Measurements from ENCODE around the gene ALPG. TPM values are rescaled to one million over a fixed set of nuclear protein-coding genes. Genes with fewer than 3 reads are reported as not detected.
A peak's percentile ranks its signal among the peaks of the same experiment; 100 is the strongest.

Gene ALPG
- total RNA-seq, 3 donors from 2014 or later (not counting 1 experiment from before 2014, with no cell fraction given): not detected

DNA sequence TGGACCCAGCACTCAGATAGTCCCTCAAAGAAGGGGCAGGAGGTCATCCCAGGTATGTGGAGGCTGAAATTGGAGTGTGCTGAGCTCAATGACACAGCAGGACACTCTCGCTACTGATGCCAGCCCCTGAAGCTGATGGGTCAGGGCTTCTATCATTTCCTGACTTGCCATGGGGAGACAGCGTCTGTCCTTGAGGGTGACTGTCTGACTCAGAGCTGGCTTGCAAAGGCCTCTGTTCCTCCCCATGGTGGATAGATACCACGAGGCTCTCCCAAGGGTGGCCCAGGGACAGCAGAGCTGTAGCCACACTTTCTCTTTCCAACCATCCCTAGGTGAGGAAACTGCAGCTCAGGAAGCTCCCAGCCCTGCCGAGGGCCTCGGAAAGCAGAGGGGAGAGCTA is 10.8 kb downstream of the ALPG start:
- H3K4me3 Mint-ChIP-seq: no peak overlapping the region
- no peak for TF ChIP-seq CTCF (IDR thresholded peaks at IDR 0.05)
- DNase-seq (no peak), ATAC-seq (no peak)
- Histone ChIP-seq H3K4me1 (ENCODE audit: control insufficient read depth, insufficient read depth, low read length) (peaks cover 8% of the 10 kb centered on the region), H3K9me3 (ENCODE audit: control insufficient read depth, insufficient read depth, low read length) (peaks cover 2% of the 10 kb centered on the region), H3K36me3 (ENCODE audit: control insufficient read depth, insufficient read depth, low read length) (no peaks in the 10 kb centered on the region), H3K27ac (ENCODE audit: low read length) (no peak overlapping the region), H3K4me3 (ENCODE audit: low read length) (no peak overlapping the region), H3K27me3 (ENCODE audit: control insufficient read depth, insufficient read depth, low read length) (peaks cover 18% of the 10 kb centered on the region)
- intact Hi-C loops (cut with micrococcal nuclease): no loop called here
- no peaks in the 10 kb centered on the region for H3K36me3 Mint-ChIP-seq
- WGBS (ENCODE audit: insufficient coverage): 86% methylated on average over 5 of the region's 5 CpGs
- no peak overlapping the region for H3K27ac Mint-ChIP-seq
- H3K9me3 Mint-ChIP-seq: no peaks in the 10 kb centered on the region
- H3K27me3 Mint-ChIP-seq (ENCODE audit: low read depth in 2 of 2): peaks cover 35% of the 10 kb centered on the region in 2 donors
- H3K4me1 Mint-ChIP-seq: peaks cover 5% of the 10 kb centered on the region in 2 donors

GRCh38 chr2:232418056-232418455 is 11.4 kb downstream of the ALPG start:
- ATAC-seq: no peak
- no peak overlapping the region for H3K4me3 ChIP-seq (ENCODE audit: low read length)

DNA sequence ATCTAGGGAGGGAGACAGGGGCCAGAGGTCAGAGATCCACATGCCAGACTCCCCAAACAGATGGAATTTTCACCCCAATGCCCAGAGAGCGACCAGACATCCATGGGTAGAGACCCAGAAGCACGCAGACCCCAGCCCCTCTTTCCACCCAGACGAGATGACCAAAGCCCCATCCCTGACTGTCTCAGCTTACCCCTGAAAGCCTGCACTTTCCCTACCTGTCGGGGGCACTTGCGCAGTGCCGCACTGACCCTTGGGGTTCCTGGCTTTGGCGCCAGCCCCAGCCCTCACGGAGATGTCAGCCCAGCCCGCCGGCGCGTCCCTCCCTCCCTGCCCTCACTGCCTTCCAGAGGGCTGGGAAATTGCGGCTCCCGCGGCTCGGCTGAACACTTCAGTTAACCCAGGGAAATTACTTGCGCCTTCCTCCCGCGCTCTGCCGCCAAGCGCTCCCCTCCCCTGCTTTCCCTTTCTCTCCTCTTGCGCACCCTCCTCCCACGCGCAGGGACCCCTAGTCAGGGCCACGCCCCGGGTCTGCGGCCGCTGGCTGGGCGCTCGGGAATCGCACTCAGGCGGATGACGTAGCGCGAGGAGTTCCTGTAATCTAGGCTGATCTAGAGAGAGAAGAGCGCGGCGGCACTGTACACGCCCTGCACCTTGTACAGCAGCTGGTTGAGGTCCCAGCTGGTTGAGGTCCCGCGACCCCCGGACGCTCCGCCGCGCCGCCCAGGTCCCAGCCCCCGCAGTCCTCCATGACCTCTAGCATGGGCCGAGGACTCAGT is 12.0 kb downstream of the ALPG start:
- TF ChIP-seq CTCF (IDR thresholded peaks at IDR 0.05): no peak
- H3K36me3 ChIP-seq (ENCODE audit: control insufficient read depth, insufficient read depth, low read length): no peaks in the 10 kb centered on the region
- DNase-seq: no peak
- no peak overlapping the region for H3K4me3 Mint-ChIP-seq
- no peak overlapping the region for H3K27ac ChIP-seq (ENCODE audit: low read length)
- ATAC-seq: peak in 1 of 3 donors; percentile 17
- no peak overlapping the region for H3K27ac Mint-ChIP-seq
- peaks cover 14% of the 10 kb centered on the region for H3K27me3 ChIP-seq (ENCODE audit: control insufficient read depth, insufficient read depth, low read length)
- H3K9me3 ChIP-seq (ENCODE audit: control insufficient read depth, insufficient read depth, low read length): peaks cover 2% of the 10 kb centered on the region
- no peaks in the 10 kb centered on the region for H3K9me3 Mint-ChIP-seq
- 3% methylated on average over 49 of the region's 49 CpGs for WGBS (ENCODE audit: insufficient coverage)
- peaks cover 30 to 32% of the 10 kb centered on the region in 2 donors for H3K27me3 Mint-ChIP-seq (ENCODE audit: low read depth in 2 of 2)
- intact Hi-C loops (cut with micrococcal nuclease): no loop called here
- peaks cover under 1 to 5% of the 10 kb centered on the region in 2 donors for H3K4me1 Mint-ChIP-seq
- H3K36me3 Mint-ChIP-seq: no peaks in the 10 kb centered on the region
- H3K4me1 ChIP-seq (ENCODE audit: control insufficient read depth, insufficient read depth, low read length): peaks cover 8% of the 10 kb centered on the region
- no peak overlapping the region for H3K4me3 ChIP-seq (ENCODE audit: low read length)

More at GRCh38 chr2:232418056-232418455, 11.4 kb downstream of the ALPG start:
- H3K9me3 ChIP-seq (ENCODE audit: control insufficient read depth, insufficient read depth, low read length): peaks cover 2% of the 10 kb centered on the region
- no peak overlapping the region for H3K4me3 Mint-ChIP-seq
- peaks cover 35 to 36% of the 10 kb centered on the region in 2 donors for H3K27me3 Mint-ChIP-seq (ENCODE audit: low read depth in 2 of 2)
- H3K27me3 ChIP-seq (ENCODE audit: control insufficient read depth, insufficient read depth, low read length): peaks cover 14% of the 10 kb centered on the region
- intact Hi-C loops (cut with micrococcal nuclease): no loop called here
- no peaks in the 10 kb centered on the region for H3K9me3 Mint-ChIP-seq
- peaks cover 5% of the 10 kb centered on the region in 2 donors for H3K4me1 Mint-ChIP-seq
- no peak overlapping the region for H3K27ac Mint-ChIP-seq
- H3K36me3 ChIP-seq (ENCODE audit: control insufficient read depth, insufficient read depth, low read length): no peaks in the 10 kb centered on the region
- H3K4me1 ChIP-seq (ENCODE audit: control insufficient read depth, insufficient read depth, low read length): peaks cover 8% of the 10 kb centered on the region
- no peaks in the 10 kb centered on the region for H3K36me3 Mint-ChIP-seq
- no peak for DNase-seq
- WGBS (ENCODE audit: insufficient coverage): 84% methylated on average over 6 of the region's 6 CpGs
- no peak for TF ChIP-seq CTCF (IDR thresholded peaks at IDR 0.05)
- no peak overlapping the region for H3K27ac ChIP-seq (ENCODE audit: low read length)
